PC-3 (cell line): ENCODE results near the gene B4GALNT4. TPM values are rescaled to one million over a fixed set of nuclear protein-coding genes. Genes with fewer than 3 reads are reported as not detected.
A peak's percentile ranks its signal among the peaks of the same experiment; 100 is the strongest.

Source experiments
- ATAC-seq: fragments of 200-7000 bp; cut with Tn5 transposase; 2 replicates; pipeline ENCODE4 v1.9.1; 2020; ENCODE audit warnings: mild to moderate bottlenecking, moderate library complexity
- BruUV-seq: library from RNA; stranded (reverse); fragments of 400-500 nt; replicated peaks from 2 replicates; lab custom pipeline; 2021; lab: Mats Ljungman, UMichigan
- CTCF ChIA-PET: fragments of 300-600 bp; sonication (Branson Sonifier 250); formaldehyde crosslinking; loops from one replicate; lab custom pipeline; 2022; ENCODE audit warnings: antibody characterized with exemption; lab: Charles Lee
- POLR2A ChIA-PET: fragments of 300-600 bp; sonication (Branson Sonifier 250); formaldehyde crosslinking; loops from one replicate; lab custom pipeline; 2022; ENCODE audit warnings: antibody characterized with exemption; ENCODE audit not compliant: unreplicated experiment; lab: Charles Lee
- DNase-seq: peaks from one replicate; pipeline ENCODE4 v3.0.0-alpha.2; 2015
- H2AFZ ChIP-seq: fragments of 300-600 bp; sonication (generic); 2 replicates; pipeline ENCODE4 v1.6.0; 2016; ENCODE audit warnings: antibody characterized with exemption, low read length
- H3F3A ChIP-seq: fragments of 300-600 bp; sonication (generic); one replicate; pipeline ENCODE4 v1.6.0; 2017; ENCODE audit warnings: antibody characterized with exemption, low read length, control low read depth, mild to moderate bottlenecking; ENCODE audit not compliant: unreplicated experiment
- H3K27ac ChIP-seq: fragments of 300-600 bp; sonication (generic); 2 replicates; pipeline ENCODE4 v1.5.1; 2016; ENCODE audit warnings: mild to moderate bottlenecking, low read length
- H3K27me3 ChIP-seq: fragments of 300-600 bp; sonication (generic); 2 replicates; pipeline ENCODE4 v1.6.1; 2016; ENCODE audit warnings: low read length, mixed read lengths
- H3K36me3 ChIP-seq: fragments of 300-600 bp; sonication (generic); 2 replicates; pipeline ENCODE4 v1.6.1; 2016; ENCODE audit warnings: low read depth, mixed run types, low read length, mixed read lengths
- H3K4me1 ChIP-seq: fragments of 300-600 bp; sonication (generic); 2 replicates; pipeline ENCODE4 v1.5.1; 2016; ENCODE audit warnings: low read length; ENCODE audit not compliant: insufficient read depth
- H3K4me2 ChIP-seq: fragments of 300-600 bp; sonication (generic); 2 replicates; pipeline ENCODE4 v1.6.0; 2016; ENCODE audit warnings: low read length
- H3K4me3 ChIP-seq: fragments of 300-600 bp; sonication (generic); 2 replicates; pipeline ENCODE4 v1.5.1; 2016; ENCODE audit warnings: mild to moderate bottlenecking, low read length, mixed read lengths
- H3K79me2 ChIP-seq: fragments of 300-600 bp; sonication (generic); 2 replicates; pipeline ENCODE4 v1.6.1; 2017; ENCODE audit warnings: low read length, mixed read lengths
- H3K9ac ChIP-seq: fragments of 300-600 bp; sonication (generic); 2 replicates; pipeline ENCODE4 v1.6.0; 2016; ENCODE audit warnings: mild to moderate bottlenecking, low read length
- H3K9me2 ChIP-seq: fragments of 300-600 bp; sonication (generic); replicated peaks from 2 replicates; pipeline ENCODE4 v1.6.1; 2016; ENCODE audit warnings: mixed run types, low read length, mixed read lengths
- H3K9me3 ChIP-seq: fragments of 300-600 bp; sonication (generic); 2 replicates; pipeline ENCODE4 v1.6.1; 2016; ENCODE audit warnings: low read length, mixed read lengths
- H4K20me1 ChIP-seq: fragments of 300-600 bp; sonication (generic); 2 replicates; pipeline ENCODE4 v1.6.1; 2016; ENCODE audit warnings: low read length, mixed read lengths
- EZH2 ChIP-seq: fragments of 300-600 bp; sonication (generic); IDR thresholded peaks from one replicate; pipeline ENCODE4 v1.6.1; 2017; ENCODE audit warnings: antibody characterized with exemption, mild to moderate bottlenecking, low read length; ENCODE audit not compliant: unreplicated experiment
- EZH2phosphoT487 ChIP-seq: fragments of 300-600 bp; sonication (generic); IDR thresholded peaks from 2 replicates; pipeline ENCODE4 v1.6.1; 2018; ENCODE audit warnings: mild to moderate bottlenecking, antibody characterized with exemption, low read length, borderline replicate concordance
- intact Hi-C: fragments of 100-400 bp; cut with micrococcal nuclease; formaldehyde crosslinking; loops from 2 replicates; pipeline ENCODE4 v1.9.0; 2023
- total RNA-seq: library from RNA; depleted of rRNA; stranded (reverse); fragments of >200 nt; gene quantifications from 2 replicates; pipeline ENCODE4 v1.2.3, GENCODE V29; 2014
- TF ChIP-seq, protein P1 (sequence below): fragments of 300-600 bp; sonication (generic); conservative IDR thresholded peaks from 2 replicates; pipeline ENCODE4 v1.5.1; 2017; ENCODE audit warnings: antibody characterized with exemption, low read depth, mild to moderate bottlenecking, low read length

The B4GALNT4 gene
- total RNA-seq, 1 experiment from 2014 or later = 52.9 TPM

DNA sequence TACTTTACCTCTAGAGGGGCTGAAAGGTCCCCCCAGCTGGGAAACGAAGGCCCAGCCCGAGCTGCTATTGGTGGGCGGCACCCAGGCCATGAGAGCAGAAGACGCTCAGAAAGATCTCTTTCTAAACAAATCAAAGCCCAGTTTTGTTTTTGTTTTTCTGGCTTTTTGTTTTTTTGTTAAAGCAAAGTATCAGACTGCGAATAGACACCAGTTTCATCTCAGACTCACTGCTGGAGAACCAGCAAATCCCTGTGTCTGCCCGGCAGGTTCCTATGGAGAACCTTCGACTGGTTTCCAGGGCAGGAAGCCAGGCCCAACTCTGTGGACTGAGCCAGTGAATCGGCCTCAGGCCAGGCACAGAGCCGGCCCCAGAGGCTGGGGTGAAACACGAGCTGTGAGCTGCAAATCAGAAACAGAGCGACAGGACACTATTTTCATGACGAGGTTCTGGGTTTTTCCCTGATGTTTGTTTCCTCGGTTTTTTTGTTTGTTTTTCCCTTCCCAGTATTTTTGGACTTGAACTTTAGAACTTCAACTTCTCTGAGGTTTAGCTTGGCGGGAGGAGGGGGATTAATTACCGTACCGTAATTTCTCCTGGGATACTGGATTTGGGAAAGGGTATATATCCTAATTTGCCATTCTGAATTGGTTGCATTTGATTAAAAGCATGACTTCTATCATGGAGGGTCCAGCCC lies 16.0 kb upstream of the B4GALNT4 start:
- CTCF ChIA-PET = no interaction called here
- Histone ChIP-seq H3K9me2 (no peaks in the 10 kb centered on the region), H3K27me3 (no peaks in the 10 kb centered on the region), H3K36me3 (no peaks in the 10 kb centered on the region), H3K4me3 (no peak overlapping the region), H3K27ac (no peak overlapping the region), H4K20me1 (no peaks in the 10 kb centered on the region), H3F3A (no peaks in the 10 kb centered on the region), H3K9me3 (no peaks in the 10 kb centered on the region), H3K4me2 (no peak overlapping the region), H3K9ac (no peak overlapping the region), H3K4me1 (peaks cover 9% of the 10 kb centered on the region), H2AFZ (peak overlapping the region; percentile 59; the same call in 1 of the 2 replicates), H3K79me2 (no peaks in the 10 kb centered on the region)
- intact Hi-C loops = no loop called here
- ATAC-seq (0 out of 2 replicates have a peak, but pooled peaks have one; percentile 25), DNase-seq (peak; percentile 13)
- BruUV-seq = no TSS peak
- POLR2A ChIA-PET = no interaction called here
- TF ChIP-seq EZH2 (no peak), EZH2phosphoT487 (no peak)
- TF ChIP-seq, protein P1, sequence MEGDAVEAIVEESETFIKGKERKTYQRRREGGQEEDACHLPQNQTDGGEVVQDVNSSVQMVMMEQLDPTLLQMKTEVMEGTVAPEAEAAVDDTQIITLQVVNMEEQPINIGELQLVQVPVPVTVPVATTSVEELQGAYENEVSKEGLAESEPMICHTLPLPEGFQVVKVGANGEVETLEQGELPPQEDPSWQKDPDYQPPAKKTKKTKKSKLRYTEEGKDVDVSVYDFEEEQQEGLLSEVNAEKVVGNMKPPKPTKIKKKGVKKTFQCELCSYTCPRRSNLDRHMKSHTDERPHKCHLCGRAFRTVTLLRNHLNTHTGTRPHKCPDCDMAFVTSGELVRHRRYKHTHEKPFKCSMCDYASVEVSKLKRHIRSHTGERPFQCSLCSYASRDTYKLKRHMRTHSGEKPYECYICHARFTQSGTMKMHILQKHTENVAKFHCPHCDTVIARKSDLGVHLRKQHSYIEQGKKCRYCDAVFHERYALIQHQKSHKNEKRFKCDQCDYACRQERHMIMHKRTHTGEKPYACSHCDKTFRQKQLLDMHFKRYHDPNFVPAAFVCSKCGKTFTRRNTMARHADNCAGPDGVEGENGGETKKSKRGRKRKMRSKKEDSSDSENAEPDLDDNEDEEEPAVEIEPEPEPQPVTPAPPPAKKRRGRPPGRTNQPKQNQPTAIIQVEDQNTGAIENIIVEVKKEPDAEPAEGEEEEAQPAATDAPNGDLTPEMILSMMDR = no peak

DNA sequence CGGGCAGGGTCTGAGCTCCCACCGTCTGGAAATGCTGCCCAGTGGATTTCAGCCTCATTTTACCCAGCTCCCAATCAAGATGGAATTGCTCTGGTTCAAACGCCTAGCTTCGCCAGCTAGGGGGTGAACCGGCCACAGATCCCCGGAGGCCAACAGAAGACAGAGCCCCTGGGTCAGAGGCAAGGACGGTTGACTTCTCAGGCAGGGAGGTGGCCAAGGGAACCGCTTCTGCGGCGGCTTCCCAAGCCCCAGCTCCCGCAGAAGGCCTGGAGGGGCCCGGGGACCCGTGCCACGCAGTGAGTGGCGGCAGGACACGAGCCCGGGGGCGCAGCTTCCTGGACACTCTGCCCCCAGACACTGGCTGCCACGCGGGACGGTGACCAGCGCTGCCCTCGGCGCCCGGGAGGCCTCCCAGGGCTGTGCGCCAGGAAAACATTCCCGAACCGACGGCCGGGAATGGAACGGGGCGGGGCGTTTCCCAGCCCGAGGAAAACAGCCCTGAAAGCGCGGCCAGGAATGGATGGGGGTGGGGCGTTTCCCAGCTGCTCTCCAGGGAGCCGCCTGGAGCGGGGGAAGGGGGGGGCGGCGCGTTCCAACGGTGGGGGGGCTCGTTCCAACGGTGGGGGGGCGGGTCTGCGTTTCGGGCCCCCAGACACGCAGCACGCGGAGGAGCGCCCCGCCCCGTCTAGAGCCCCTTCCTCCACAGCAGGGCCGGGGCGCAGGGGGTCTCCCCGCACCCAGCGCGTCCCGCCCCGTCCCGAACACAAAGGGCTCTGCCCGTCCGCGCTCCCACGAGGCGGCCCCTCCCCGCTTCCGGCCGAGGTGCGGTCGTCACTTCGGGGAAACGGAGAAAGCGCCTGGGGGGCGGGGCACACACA lies 13.5 kb upstream of the B4GALNT4 start:
- peaks cover 9% of the 10 kb centered on the region for H3K4me1 ChIP-seq
- intact Hi-C loops = loop anchor here (5.0 kb wide), 1 partner anchor 49 kb away; the partner anchor contains the start of gene IFITM2
- H2AFZ ChIP-seq = peak overlapping the region; percentile 83
- H3K9me3 ChIP-seq = no peaks in the 10 kb centered on the region
- peak overlapping the region; percentile 34; the same call in 1 of the 2 replicates for H3K27ac ChIP-seq
- H3K4me2 ChIP-seq = peak overlapping the region; percentile 79
- DNase-seq (peak; percentile 71), ATAC-seq (peak; percentile 84)
- TF ChIP-seq EZH2 (no peak), EZH2phosphoT487 (no peak)
- TF ChIP-seq, protein P1 = no peak
- no peaks in the 10 kb centered on the region for H3K79me2 ChIP-seq
- H3K9ac ChIP-seq = peak overlapping the region; percentile 59
- H3K4me3 ChIP-seq = peak overlapping the region; percentile 58
- H4K20me1 ChIP-seq = no peaks in the 10 kb centered on the region
- ChIA-PET POLR2A (interaction anchor here (0.6 kb wide), 1 partner anchor 51 kb away, joined by 4 read pairs; no protein-coding TSS in a partner anchor), CTCF (interaction anchor here (0.7 to 0.9 kb wide), 2 partner anchors 51 to 105 kb away, joined by 3 to 4 read pairs; no protein-coding TSS in a partner anchor)
- H3K9me2 ChIP-seq = no peaks in the 10 kb centered on the region
- H3K27me3 ChIP-seq = no peaks in the 10 kb centered on the region
- no peaks in the 10 kb centered on the region for H3F3A ChIP-seq
- BruUV-seq = TSS peak; percentile 91
- no peaks in the 10 kb centered on the region for H3K36me3 ChIP-seq
